ENCODE measurements around the gene GLG1. TPM values are rescaled to one million over a fixed set of nuclear protein-coding genes. Genes with fewer than 3 reads are reported as not detected.
A peak's percentile ranks its signal among the peaks of the same experiment; 100 is the strongest.

The GLG1 gene
- total RNA-seq, 1 donor from 2014 or later = 153 TPM

DNA sequence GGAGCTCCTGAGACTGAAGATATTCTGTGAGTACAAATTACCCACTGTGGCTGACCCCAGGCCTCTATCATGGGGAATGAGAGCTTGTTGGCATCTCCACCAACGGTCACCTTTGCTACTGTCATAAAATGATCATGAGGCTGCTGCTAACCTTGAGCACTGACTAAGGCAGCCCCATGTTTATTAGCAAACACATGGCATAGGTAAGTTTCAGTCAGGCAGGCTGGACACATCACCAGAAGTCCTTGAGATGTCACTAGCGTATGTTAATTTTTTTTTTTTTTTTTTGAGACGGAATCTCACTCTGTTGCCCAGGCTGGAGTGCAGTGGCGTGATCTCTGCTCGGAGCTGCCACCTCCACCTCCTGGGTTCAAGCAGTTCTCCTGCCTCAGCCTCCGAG lies 1.5 kb upstream of the GLG1 start:
- Histone ChIP-seq H3K27ac (ENCODE audit: low read depth, low read length) (no peak overlapping the region), H2AFZ (ENCODE audit: low read depth, low read length) (no peak overlapping the region), H3K9ac (ENCODE audit: low read length) (no peak overlapping the region), H3K27me3 (ENCODE audit: insufficient read depth, low read length) (no peaks in the 10 kb centered on the region), H3K4me2 (ENCODE audit: low read length) (no peak overlapping the region), H3K9me3 (ENCODE audit: insufficient read depth, low read depth, low read length) (no peaks in the 10 kb centered on the region), H3K4me1 (ENCODE audit: insufficient read depth, low read length) (peaks cover 20% of the 10 kb centered on the region), H3K36me3 (ENCODE audit: insufficient read depth, low read length) (no peaks in the 10 kb centered on the region), H4K20me1 (ENCODE audit: insufficient read depth, low read length) (peaks cover 30% of the 10 kb centered on the region), H3K4me3 (ENCODE audit: insufficient read depth, low read depth, low read length) (no peak overlapping the region), H3K79me2 (ENCODE audit: insufficient read depth, low read length) (peaks cover 35% of the 10 kb centered on the region)
- Mint-ChIP-seq H3K36me3 (ENCODE audit: low read depth, unreplicated experiment) (peaks cover 1% of the 10 kb centered on the region), H3K27ac (ENCODE audit: unreplicated experiment) (no peak overlapping the region), H3K27me3 (ENCODE audit: low read depth, unreplicated experiment) (no peaks in the 10 kb centered on the region), H3K4me3 (ENCODE audit: unreplicated experiment) (peak overlapping the region; percentile 96), H3K9me3 (ENCODE audit: unreplicated experiment) (no peaks in the 10 kb centered on the region), H3K4me1 (ENCODE audit: low read depth, unreplicated experiment) (peaks cover 18% of the 10 kb centered on the region)
- DNase-seq (ENCODE audit: low read depth) = no peak
- FAIRE-seq = no peak
- TF ChIP-seq CTCF (IDR thresholded peaks at IDR 0.05; ENCODE audit: insufficient read depth, low read depth, low read length) = no peak
- TF ChIP-seq EZH2 (IDR thresholded peaks at IDR 0.05; ENCODE audit: insufficient read depth, low read length) = no peak

DNA sequence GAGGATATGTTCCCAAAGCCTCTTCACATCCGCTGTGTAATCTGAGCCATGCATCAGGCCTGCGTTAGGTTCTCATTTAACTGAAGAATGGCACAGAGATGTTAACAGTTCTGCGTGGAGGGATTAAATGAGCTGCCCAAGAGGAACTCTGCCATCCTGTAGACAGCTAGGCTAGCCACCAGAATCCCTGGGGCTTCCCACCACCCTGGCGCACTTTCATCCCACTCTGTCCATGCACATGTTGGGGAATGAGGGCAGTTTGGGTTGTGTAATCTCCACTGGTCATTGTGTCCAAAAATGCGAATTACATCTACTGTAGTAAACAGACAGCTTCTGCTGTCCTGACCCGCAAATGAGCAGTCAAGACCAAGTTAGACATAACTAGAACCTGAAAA lies 1.0 kb upstream of the GLG1 start:
- Histone ChIP-seq H3K36me3 (ENCODE audit: insufficient read depth, low read length) (no peaks in the 10 kb centered on the region), H3K4me1 (ENCODE audit: insufficient read depth, low read length) (peaks cover 20% of the 10 kb centered on the region), H3K4me2 (ENCODE audit: low read length) (peak overlapping the region; percentile 91), H3K27ac (ENCODE audit: low read depth, low read length) (no peak overlapping the region), H3K9me3 (ENCODE audit: insufficient read depth, low read depth, low read length) (no peaks in the 10 kb centered on the region), H3K79me2 (ENCODE audit: insufficient read depth, low read length) (peaks cover 39% of the 10 kb centered on the region), H4K20me1 (ENCODE audit: insufficient read depth, low read length) (peaks cover 34% of the 10 kb centered on the region), H3K9ac (ENCODE audit: low read length) (no peak overlapping the region), H3K4me3 (ENCODE audit: insufficient read depth, low read depth, low read length) (no peak overlapping the region), H2AFZ (ENCODE audit: low read depth, low read length) (peak overlapping the region; percentile 89), H3K27me3 (ENCODE audit: insufficient read depth, low read length) (no peaks in the 10 kb centered on the region)
- H3K36me3 Mint-ChIP-seq (ENCODE audit: low read depth, unreplicated experiment) = peaks cover 3% of the 10 kb centered on the region
- no peaks in the 10 kb centered on the region for H3K27me3 Mint-ChIP-seq (ENCODE audit: low read depth, unreplicated experiment)
- peak overlapping the region; percentile 96 for H3K4me3 Mint-ChIP-seq (ENCODE audit: unreplicated experiment)
- FAIRE-seq (no peak), DNase-seq (ENCODE audit: low read depth) (no peak)
- H3K9me3 Mint-ChIP-seq (ENCODE audit: unreplicated experiment) = no peaks in the 10 kb centered on the region
- no peak for TF ChIP-seq CTCF (IDR thresholded peaks at IDR 0.05; ENCODE audit: insufficient read depth, low read depth, low read length)
- no peak for TF ChIP-seq EZH2 (IDR thresholded peaks at IDR 0.05; ENCODE audit: insufficient read depth, low read length)
- peak overlapping the region; percentile 7 for H3K27ac Mint-ChIP-seq (ENCODE audit: unreplicated experiment)
- H3K4me1 Mint-ChIP-seq (ENCODE audit: low read depth, unreplicated experiment) = peaks cover 18% of the 10 kb centered on the region

DNA sequence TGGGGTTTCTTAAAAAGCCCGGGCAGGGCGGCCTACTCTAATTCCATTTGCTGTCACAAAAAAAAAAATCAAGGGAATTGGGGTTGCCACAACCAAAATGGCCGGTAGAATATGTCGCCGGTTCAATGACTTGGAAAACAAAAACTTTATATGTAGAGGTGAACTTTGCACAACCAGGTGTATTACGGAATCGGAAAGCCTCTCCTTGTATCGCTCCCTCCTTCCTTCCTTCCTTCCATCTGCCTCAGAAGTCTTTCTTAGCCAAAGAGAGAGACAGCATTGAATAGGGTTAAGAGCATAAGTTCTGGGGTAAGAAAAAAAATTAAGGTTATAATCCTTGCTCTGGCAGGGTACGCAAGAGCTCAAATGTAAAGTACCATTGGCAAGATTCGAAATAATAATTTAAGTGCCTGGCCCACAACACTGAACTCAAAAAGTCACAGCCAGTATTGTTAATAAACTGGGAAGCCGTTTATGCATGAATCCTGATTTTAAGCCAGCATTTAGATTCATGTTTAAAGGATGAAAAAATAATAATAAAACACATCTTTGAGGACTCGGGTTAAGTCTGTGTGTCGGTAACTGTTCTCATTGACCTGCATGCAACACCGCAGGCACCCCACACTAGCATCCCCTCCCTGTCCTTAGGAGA lies 522 bp upstream of the GLG1 start:
- H3K27me3 ChIP-seq (ENCODE audit: insufficient read depth, low read length) = no peaks in the 10 kb centered on the region
- TF ChIP-seq EZH2 (IDR thresholded peaks at IDR 0.05; ENCODE audit: insufficient read depth, low read length) (no peak), CTCF (IDR thresholded peaks at IDR 0.05; ENCODE audit: insufficient read depth, low read depth, low read length) (no peak)
- no peaks in the 10 kb centered on the region for H3K9me3 ChIP-seq (ENCODE audit: insufficient read depth, low read depth, low read length)
- Mint-ChIP-seq H3K9me3 (ENCODE audit: unreplicated experiment) (no peaks in the 10 kb centered on the region), H3K4me3 (ENCODE audit: unreplicated experiment) (peak overlapping the region; percentile 96), H3K4me1 (ENCODE audit: low read depth, unreplicated experiment) (peaks cover 16% of the 10 kb centered on the region), H3K27me3 (ENCODE audit: low read depth, unreplicated experiment) (no peaks in the 10 kb centered on the region), H3K36me3 (ENCODE audit: low read depth, unreplicated experiment) (peaks cover 6% of the 10 kb centered on the region), H3K27ac (ENCODE audit: unreplicated experiment) (peak overlapping the region; percentile 77)
- H2AFZ ChIP-seq (ENCODE audit: low read depth, low read length) = peak overlapping the region; percentile 89
- peaks cover 20% of the 10 kb centered on the region for H3K4me1 ChIP-seq (ENCODE audit: insufficient read depth, low read length)
- no peak for FAIRE-seq
- no peak for DNase-seq (ENCODE audit: low read depth)
- H3K4me2 ChIP-seq (ENCODE audit: low read length) = peak overlapping the region; percentile 91
- H3K36me3 ChIP-seq (ENCODE audit: insufficient read depth, low read length) = no peaks in the 10 kb centered on the region
- peak overlapping the region; percentile 94 for H3K9ac ChIP-seq (ENCODE audit: low read length)
- H3K79me2 ChIP-seq (ENCODE audit: insufficient read depth, low read length) = peaks cover 44% of the 10 kb centered on the region
- peak overlapping the region; percentile 89 for H3K27ac ChIP-seq (ENCODE audit: low read depth, low read length)
- peaks cover 39% of the 10 kb centered on the region for H4K20me1 ChIP-seq (ENCODE audit: insufficient read depth, low read length)
- H3K4me3 ChIP-seq (ENCODE audit: insufficient read depth, low read depth, low read length) = peak overlapping the region; percentile 90
